Left ventricle myocardium superior (tissue), 1 donor: ENCODE results near the gene AMER3. TPM values are rescaled to one million over a fixed set of nuclear protein-coding genes. Genes with fewer than 3 reads are reported as not detected.

ENCODE experiments used
- ATAC-seq: fragments of 200-7000 bp; cut with Tn5 transposase; one replicate; pipeline ENCODE4 v1.9.1; 2020; ENCODE audit warnings: mild to moderate bottlenecking, moderate library complexity
- DNase-seq: peaks from one replicate; pipeline ENCODE4 v3.0.0-alpha.2; 2020
- intact Hi-C: fragments of 100-400 bp; cut with micrococcal nuclease; formaldehyde crosslinking; loops from one replicate; pipeline ENCODE4 v1.11.0; 2022
- total RNA-seq: library from RNA; stranded (reverse); fragmentation: NEBNext Ultra II Directional; extraction: Animal tissue kit (Norgen Biotek cat#: 25700); gene quantifications from one replicate; pipeline ENCODE4 v1.2.1, GENCODE V29; 2021
- donor health status: DM: no; HTN: yes; CAD: no; lungs with severe emphysema.

The AMER3 gene
- total RNA-seq, 1 donor from 2014 or later: not detected

- peak; percentile 90 for ATAC-seq
- no peak for DNase-seq
- intact Hi-C loops: no loop called here
These were observed 10.8 kb upstream of the AMER3 start for GRCh38 chr2:130744287-130745117.

- intact Hi-C loops: no loop called here
- ATAC-seq (no peak), DNase-seq (no peak)
These were observed 6.3 kb upstream of the AMER3 start for GRCh38 chr2:130749078-130749477.

GRCh38 chr2:130749641-130750040 is 5.7 kb upstream of the AMER3 start:
- ATAC-seq (no peak), DNase-seq (no peak)
- intact Hi-C loops: no loop called here

- no peak for ATAC-seq
- DNase-seq: no peak
- intact Hi-C loops: no loop called here
These were observed 529 bp upstream of the AMER3 start for GRCh38 chr2:130754811-130755210.

- ATAC-seq (peak; percentile 82), DNase-seq (peak; percentile 49)
- intact Hi-C loops: no loop called here
These were observed 923 bp downstream of the AMER3 start for GRCh38 chr2:130756053-130756873.

GRCh38 chr2:130756874-130757668 is 1.7 kb downstream of the AMER3 start:
- intact Hi-C loops: no loop called here
- ATAC-seq (no peak), DNase-seq (no peak)

GRCh38 chr2:130759906-130760753 is 4.8 kb downstream of the AMER3 start:
- intact Hi-C loops: no loop called here
- no peak for DNase-seq
- no peak for ATAC-seq

- DNase-seq (no peak), ATAC-seq (no peak)
- intact Hi-C loops: no loop called here
These were observed 5.7 kb downstream of the AMER3 start for GRCh38 chr2:130760754-130761751.

- intact Hi-C loops: no loop called here
- no peak for ATAC-seq
- no peak for DNase-seq
These were observed 6.9 kb downstream of the AMER3 start for GRCh38 chr2:130762031-130762909.

- intact Hi-C loops: no loop called here
- DNase-seq: no peak
- ATAC-seq: no peak
These were observed 7.6 kb downstream of the AMER3 start for GRCh38 chr2:130762910-130763385.

GRCh38 chr2:130763405-130763804 is 8.1 kb downstream of the AMER3 start:
- ATAC-seq: no peak
- intact Hi-C loops: no loop called here
- no peak for DNase-seq

- intact Hi-C loops: no loop called here
- no peak for ATAC-seq
- no peak for DNase-seq
These were observed 8.9 kb downstream of the AMER3 start for GRCh38 chr2:130764035-130764820.

GRCh38 chr2:130764821-130765115 is 9.4 kb downstream of the AMER3 start:
- intact Hi-C loops: no loop called here
- no peak for DNase-seq
- ATAC-seq: no peak

GRCh38 chr2:130765464-130765863 is 10.1 kb downstream of the AMER3 start:
- intact Hi-C loops: no loop called here
- DNase-seq (no peak), ATAC-seq (no peak)

- ATAC-seq (no peak), DNase-seq (no peak)
- intact Hi-C loops: no loop called here
These were observed 10.7 kb downstream of the AMER3 start for GRCh38 chr2:130766037-130766436.
